Measurements from ENCODE around the gene KRTCAP2. TPM values are rescaled to one million over a fixed set of nuclear protein-coding genes. Genes with fewer than 3 reads are reported as not detected.

KRTCAP2 gene
- total RNA-seq, 4 donors from 2014 or later, result 102 to 167 (median 146) TPM

- peaks cover 0 to 8% (median 0%) of the 10 kb centered on the region in 3 donors for H3K36me3 ChIP-seq
- no peaks in the 10 kb centered on the region for H3K9me3 ChIP-seq
- H3K27me3 ChIP-seq, result peaks cover 0 to 13% of the 10 kb centered on the region in 2 donors
- 77 to 87% methylated on average over 8 to 9 of the region's 9 CpGs for WGBS, 2 donors
- peak overlapping the region in 1 of 4 donors; percentile 25 for H3K27ac ChIP-seq
- DNase-seq (ENCODE audit: low spot score in 2 of 2), result no peak
- H3K4me3 ChIP-seq, result no peak overlapping the region
- TF ChIP-seq EP300 (IDR thresholded peaks at IDR 0.05) (no peak), POLR2A (IDR thresholded peaks at IDR 0.05) (no peak), CTCF (IDR thresholded peaks at IDR 0.05) (no peak)
- H3K4me1 ChIP-seq, result peaks cover 0 to 74% (median 30%) of the 10 kb centered on the region in 4 donors
These were observed 2.8 kb upstream of the KRTCAP2 start for GRCh38 chr1:155175927-155176371.

- peak overlapping the region in 1 of 4 donors; percentile 75 for H3K4me3 ChIP-seq
- H3K27ac ChIP-seq, result peak overlapping the region in 2 of 4 donors; percentile 93 to 97
- H3K27me3 ChIP-seq, result peaks cover 0 to 13% of the 10 kb centered on the region in 2 donors
- peaks cover 0 to 13% (median 0%) of the 10 kb centered on the region in 3 donors for H3K36me3 ChIP-seq
- no peak for DNase-seq (ENCODE audit: low spot score in 2 of 2)
- H3K4me1 ChIP-seq, result peaks cover 0 to 74% (median 30%) of the 10 kb centered on the region in 4 donors
- no peak for TF ChIP-seq POLR2A (IDR thresholded peaks at IDR 0.05)
- no peak for TF ChIP-seq CTCF (IDR thresholded peaks at IDR 0.05)
- no peak for TF ChIP-seq EP300 (IDR thresholded peaks at IDR 0.05)
- 81 to 86% methylated on average over 12 of the region's 12 CpGs for WGBS, 2 donors
- H3K9me3 ChIP-seq, result no peaks in the 10 kb centered on the region
These were observed 2.3 kb upstream of the KRTCAP2 start for GRCh38 chr1:155175281-155175926.

- H3K9me3 ChIP-seq, result no peaks in the 10 kb centered on the region
- peaks cover 0 to 15% (median 0%) of the 10 kb centered on the region in 3 donors for H3K36me3 ChIP-seq
- DNase-seq (ENCODE audit: low spot score in 2 of 2), result no peak
- no peak for TF ChIP-seq EP300 (IDR thresholded peaks at IDR 0.05)
- no peak for TF ChIP-seq POLR2A (IDR thresholded peaks at IDR 0.05)
- TF ChIP-seq CTCF (IDR thresholded peaks at IDR 0.05), result no peak
- H3K27ac ChIP-seq, result peak overlapping the region in 3 of 4 donors; percentile 71 to 97 (median 93)
- WGBS, 2 donors, result 9 to 10% methylated on average over 34 to 35 of the region's 35 CpGs
- H3K4me3 ChIP-seq, result peak overlapping the region; percentile 9 to 75 (median 62)
- H3K4me1 ChIP-seq, result peaks cover 0 to 74% (median 30%) of the 10 kb centered on the region in 4 donors
- peaks cover 0 to 13% of the 10 kb centered on the region in 2 donors for H3K27me3 ChIP-seq
These were observed 1.5 kb upstream of the KRTCAP2 start for GRCh38 chr1:155174324-155175280.

- Histone ChIP-seq H3K9me3 (no peaks in the 10 kb centered on the region), H3K4me1 (peaks cover 0 to 65% (median 26%) of the 10 kb centered on the region in 4 donors), H3K36me3 (peaks cover 0 to 23% (median 0%) of the 10 kb centered on the region in 3 donors), H3K27ac (peak within 1 kb of the TSS; percentile 79 to 97 (median 91)), H3K27me3 (peaks cover 0 to 13% of the 10 kb centered on the region in 2 donors), H3K4me3 (peak within 1 kb of the TSS; percentile 59 to 85 (median 70))
- no peak for TF ChIP-seq EP300 (IDR thresholded peaks at IDR 0.05)
- peak in 1 of 5 experiments; percentile 23 for TF ChIP-seq CTCF (IDR thresholded peaks at IDR 0.05)
- 2 to 3% methylated on average over 38 of the region's 38 CpGs for WGBS, 2 donors
- no peak for DNase-seq (ENCODE audit: low spot score in 2 of 2)
These were observed 597 bp upstream of the KRTCAP2 start, which contains the start of gene TRIM46 for GRCh38 chr1:155173478-155174323. TRIM46 (plus strand) TSS chr1:155173849; CDS start chr1:155173967, 118 bp downstream.
